RWPE2 (cell line): ENCODE results near the gene TSKS.

Experiments
- ATAC-seq: fragments of 200-7000 bp; cut with Tn5 transposase; 3 replicates; pipeline ENCODE4 v1.9.1; 2021; ENCODE audit warnings: low read depth
- DNase-seq: peaks from one replicate; pipeline ENCODE4 v3.0.0-alpha.2; 2020; ENCODE audit warnings: low spot score
- H3K27ac ChIP-seq: fragments of 450-650 bp; 2 replicates; pipeline ENCODE4 v1.5.1; 2017; ENCODE audit warnings: mild to moderate bottlenecking; ENCODE audit not compliant: poor library complexity, severe bottlenecking
- H3K27me3 ChIP-seq: fragments of 250-450 bp; sonication (Bioruptor Pico); 2 replicates; pipeline ENCODE4 v1.5.1; 2021; ENCODE audit warnings: mild to moderate bottlenecking, moderate library complexity; ENCODE audit not compliant: insufficient read depth, poor library complexity, severe bottlenecking
- H3K36me3 ChIP-seq: fragments of 250-450 bp; sonication (Bioruptor Pico); 2 replicates; pipeline ENCODE4 v1.5.1; 2020; ENCODE audit warnings: low read depth, mild to moderate bottlenecking, moderate library complexity
- H3K4me1 ChIP-seq: fragments of 250-450 bp; sonication (Bioruptor Pico); 2 replicates; pipeline ENCODE4 v1.5.1; 2021; ENCODE audit warnings: mild to moderate bottlenecking, moderate library complexity; ENCODE audit not compliant: insufficient read depth, poor library complexity, severe bottlenecking
- H3K4me3 ChIP-seq: fragments of 250-450 bp; sonication (Bioruptor Pico); 2 replicates; pipeline ENCODE4 v1.5.1; 2021; ENCODE audit warnings: mild to moderate bottlenecking, moderate library complexity; ENCODE audit not compliant: severe bottlenecking
- H3K9me3 ChIP-seq: fragments of 250-450 bp; sonication (Bioruptor Pico); 2 replicates; pipeline ENCODE4 v1.5.1; 2021; ENCODE audit warnings: mild to moderate bottlenecking, moderate library complexity; ENCODE audit not compliant: severe bottlenecking
- TF ChIP-seq, protein P1 (sequence below): fragments of 450-650 bp; IDR thresholded peaks from one replicate; pipeline ENCODE4 v1.5.1; 2017; ENCODE audit warnings: mild to moderate bottlenecking, moderate library complexity; ENCODE audit not compliant: poor library complexity, severe bottlenecking

TSKS gene

GRCh38 chr19:49801401-49801888, 38.3 kb upstream of the TSKS start:
- Histone ChIP-seq H3K4me1 (no peaks in the 10 kb centered on the region), H3K9me3 (no peaks in the 10 kb centered on the region), H3K27ac (no peak overlapping the region), H3K36me3 (peaks cover 66% of the 10 kb centered on the region), H3K27me3 (no peaks in the 10 kb centered on the region), H3K4me3 (no peak overlapping the region)
- ATAC-seq (no peak), DNase-seq (peak; percentile 58)
- TF ChIP-seq, protein P1, sequence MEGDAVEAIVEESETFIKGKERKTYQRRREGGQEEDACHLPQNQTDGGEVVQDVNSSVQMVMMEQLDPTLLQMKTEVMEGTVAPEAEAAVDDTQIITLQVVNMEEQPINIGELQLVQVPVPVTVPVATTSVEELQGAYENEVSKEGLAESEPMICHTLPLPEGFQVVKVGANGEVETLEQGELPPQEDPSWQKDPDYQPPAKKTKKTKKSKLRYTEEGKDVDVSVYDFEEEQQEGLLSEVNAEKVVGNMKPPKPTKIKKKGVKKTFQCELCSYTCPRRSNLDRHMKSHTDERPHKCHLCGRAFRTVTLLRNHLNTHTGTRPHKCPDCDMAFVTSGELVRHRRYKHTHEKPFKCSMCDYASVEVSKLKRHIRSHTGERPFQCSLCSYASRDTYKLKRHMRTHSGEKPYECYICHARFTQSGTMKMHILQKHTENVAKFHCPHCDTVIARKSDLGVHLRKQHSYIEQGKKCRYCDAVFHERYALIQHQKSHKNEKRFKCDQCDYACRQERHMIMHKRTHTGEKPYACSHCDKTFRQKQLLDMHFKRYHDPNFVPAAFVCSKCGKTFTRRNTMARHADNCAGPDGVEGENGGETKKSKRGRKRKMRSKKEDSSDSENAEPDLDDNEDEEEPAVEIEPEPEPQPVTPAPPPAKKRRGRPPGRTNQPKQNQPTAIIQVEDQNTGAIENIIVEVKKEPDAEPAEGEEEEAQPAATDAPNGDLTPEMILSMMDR: no peak

GRCh38 chr19:49800771-49801170, 37.7 kb upstream of the TSKS start:
- ATAC-seq: no peak
- DNase-seq: no peak
- Histone ChIP-seq H3K27ac (no peak overlapping the region), H3K4me1 (no peaks in the 10 kb centered on the region), H3K9me3 (no peaks in the 10 kb centered on the region), H3K4me3 (no peak overlapping the region), H3K27me3 (no peaks in the 10 kb centered on the region), H3K36me3 (peaks cover 70% of the 10 kb centered on the region)
- TF ChIP-seq, protein P1: no peak

DNA sequence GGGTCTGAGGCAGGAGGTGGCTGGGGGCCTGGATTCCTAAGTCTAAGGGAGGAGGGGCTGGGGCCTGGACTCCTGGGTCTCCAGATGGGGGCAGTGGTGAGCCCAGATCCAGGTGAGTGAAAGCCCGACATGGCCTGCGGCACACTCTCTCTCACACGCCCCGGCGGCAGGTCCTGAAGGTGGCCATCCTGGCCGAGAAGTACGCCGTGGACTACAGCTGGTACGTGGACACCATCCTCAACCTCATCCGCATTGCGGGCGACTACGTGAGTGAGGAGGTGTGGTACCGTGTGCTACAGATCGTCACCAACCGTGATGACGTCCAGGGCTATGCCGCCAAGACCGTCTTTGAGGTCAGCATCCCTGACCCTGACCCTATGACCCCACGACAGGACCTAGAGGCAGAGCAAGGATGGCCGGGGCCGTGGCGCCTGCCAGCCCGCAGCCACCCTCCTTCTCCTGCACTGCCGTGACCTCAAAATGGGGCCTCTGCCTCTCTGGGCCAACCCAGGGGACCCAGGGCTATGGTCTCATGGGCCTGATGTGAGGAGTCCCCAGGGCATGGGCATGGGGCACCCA, 36.8 kb upstream of the TSKS start:
- Histone ChIP-seq H3K27me3 (no peaks in the 10 kb centered on the region), H3K4me3 (no peak overlapping the region), H3K4me1 (no peaks in the 10 kb centered on the region), H3K36me3 (peaks cover 70% of the 10 kb centered on the region), H3K9me3 (no peaks in the 10 kb centered on the region), H3K27ac (no peak overlapping the region)
- ATAC-seq (no peak), DNase-seq (no peak)
- TF ChIP-seq, protein P1: no peak

GRCh38 chr19:49799271-49799797, 36.2 kb upstream of the TSKS start:
- H3K9me3 ChIP-seq: no peaks in the 10 kb centered on the region
- H3K4me3 ChIP-seq: no peak overlapping the region
- H3K27me3 ChIP-seq: no peaks in the 10 kb centered on the region
- ATAC-seq (no peak), DNase-seq (no peak)
- TF ChIP-seq, protein P1: no peak
- peaks cover 66% of the 10 kb centered on the region for H3K36me3 ChIP-seq
- no peak overlapping the region for H3K27ac ChIP-seq
- no peaks in the 10 kb centered on the region for H3K4me1 ChIP-seq

DNA sequence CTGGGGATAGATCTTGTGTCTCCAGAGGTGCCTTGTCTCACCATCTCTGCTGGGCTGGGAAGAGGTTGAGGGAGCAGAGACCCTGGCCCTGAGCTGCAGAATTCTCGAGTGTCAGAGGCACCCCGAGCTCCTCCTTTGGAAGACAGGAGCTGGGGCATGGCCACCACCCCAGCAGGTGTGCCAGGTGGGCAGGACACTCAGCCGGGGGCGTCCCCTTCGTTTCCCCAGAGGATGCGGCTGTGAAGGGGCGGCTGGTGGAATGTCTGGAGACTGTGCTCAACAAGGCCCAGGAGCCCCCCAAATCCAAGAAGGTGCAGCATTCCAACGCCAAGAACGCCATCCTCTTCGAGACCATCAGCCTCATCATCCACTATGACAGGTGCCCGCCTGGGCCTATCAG, 35.5 kb upstream of the TSKS start:
- H3K4me1 ChIP-seq: no peaks in the 10 kb centered on the region
- DNase-seq (no peak), ATAC-seq (no peak)
- peaks cover 61% of the 10 kb centered on the region for H3K36me3 ChIP-seq
- H3K27ac ChIP-seq: no peak overlapping the region
- no peaks in the 10 kb centered on the region for H3K9me3 ChIP-seq
- no peaks in the 10 kb centered on the region for H3K27me3 ChIP-seq
- TF ChIP-seq, protein P1: no peak
- no peak overlapping the region for H3K4me3 ChIP-seq
